HUES6 (cell line): ENCODE data around the gene PARD6B.
"Not testable (repeated sequence)": the region's sequence is repeated elsewhere in the genome, so short reads cannot be mapped to it uniquely, and the experiment has no call there.

Experiments used
- H3K27ac ChIP-seq: 2 replicates; pipeline ENCODE4 v1.7.0; 2013; ENCODE audit warnings: low read depth, mild to moderate bottlenecking, low read length, inconsistent platforms
- H3K27me3 ChIP-seq: 2 replicates; pipeline ENCODE4 v1.6.1; 2013; ENCODE audit warnings: low read length; ENCODE audit not compliant: control insufficient read depth, insufficient read depth
- H3K36me3 ChIP-seq: 2 replicates; pipeline ENCODE4 v1.6.1; 2013; ENCODE audit warnings: low read length; ENCODE audit not compliant: control insufficient read depth, insufficient read depth
- H3K4me1 ChIP-seq: 2 replicates; pipeline ENCODE4 v1.6.1; 2013; ENCODE audit warnings: low read length; ENCODE audit not compliant: control insufficient read depth, insufficient read depth
- H3K4me3 ChIP-seq: 2 replicates; pipeline ENCODE4 v1.5.1; 2013; ENCODE audit warnings: low read depth, low read length
- H3K9ac ChIP-seq: one replicate; pipeline ENCODE4 v1.6.1; 2013; ENCODE audit warnings: mild to moderate bottlenecking, low read length
- H3K9me3 ChIP-seq: 2 replicates; pipeline ENCODE4 v1.6.1; 2013; ENCODE audit warnings: low read depth, low read length; ENCODE audit not compliant: control insufficient read depth, insufficient read depth

Gene PARD6B

DNA sequence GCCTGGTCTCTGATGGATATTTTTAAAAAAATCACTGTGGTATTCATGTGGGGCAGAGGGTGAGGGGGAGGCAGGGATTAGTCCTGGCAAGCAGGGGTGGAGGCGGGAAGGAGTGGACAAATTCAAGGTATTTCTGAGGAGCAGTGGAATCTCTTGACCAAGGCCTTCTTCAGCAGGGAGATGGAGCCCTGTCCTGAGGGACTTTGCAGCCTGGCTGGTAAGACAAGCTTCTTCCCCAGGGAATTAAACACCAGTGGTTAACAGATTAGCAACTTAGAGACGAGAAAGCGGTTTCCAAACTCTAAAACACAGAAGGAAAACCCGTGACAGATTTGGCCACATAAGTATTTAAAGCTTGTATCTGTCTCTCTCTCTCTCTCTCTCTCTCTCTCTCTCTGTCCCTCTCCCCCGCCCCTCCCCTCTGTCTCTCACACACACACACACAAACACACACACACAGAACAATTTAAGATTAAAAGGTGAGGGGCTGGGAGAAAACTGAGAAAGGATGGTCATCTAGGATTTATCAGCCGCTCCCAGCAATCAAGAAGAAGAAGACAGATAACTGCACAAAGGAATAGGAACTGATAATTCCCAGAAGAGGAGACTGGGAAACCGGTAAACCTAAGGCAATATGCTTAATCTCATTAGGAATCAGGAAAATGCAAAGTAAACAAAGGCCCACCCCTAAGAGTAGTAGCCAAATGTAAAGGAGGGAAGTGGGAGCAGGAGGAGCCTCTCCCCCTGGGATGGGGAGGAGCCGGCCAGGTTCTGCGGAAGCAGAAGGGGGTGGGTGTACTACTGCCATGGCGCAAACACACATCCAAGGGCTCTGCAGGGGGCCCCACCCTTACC lies 35.8 kb downstream of the PARD6B start:
- not testable (repeated sequence) for H3K27ac ChIP-seq, H3K9ac ChIP-seq, H3K27me3 ChIP-seq, H3K9me3 ChIP-seq, H3K36me3 ChIP-seq
- peak overlapping the region; percentile 14; the same call in 1 of the 2 replicates for H3K4me3 ChIP-seq
- peaks cover 16% of the 10 kb centered on the region for H3K4me1 ChIP-seq

DNA sequence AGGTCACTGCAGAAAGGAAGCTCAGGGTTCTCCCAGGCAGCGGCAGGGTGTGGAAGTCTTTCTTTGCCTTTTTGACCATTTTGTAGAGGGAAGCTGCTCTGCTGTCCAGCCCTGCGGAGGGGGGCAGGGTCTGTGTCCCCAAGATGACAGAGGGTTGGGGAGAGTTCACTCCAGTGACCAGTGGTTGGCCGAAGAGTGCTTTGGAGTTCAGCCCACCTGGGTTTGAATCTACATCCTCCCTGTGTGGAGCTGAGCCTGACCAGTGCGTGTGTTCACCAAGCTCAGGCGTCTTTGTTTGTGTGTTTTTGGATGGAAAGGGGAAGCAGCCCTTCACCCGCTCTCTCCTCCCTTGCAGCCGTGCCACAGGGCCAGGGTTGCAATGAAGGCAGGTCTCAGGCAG lies 37.6 kb downstream of the PARD6B start:
- not testable (repeated sequence) for H3K27ac ChIP-seq, H3K27me3 ChIP-seq, H3K36me3 ChIP-seq, H3K9ac ChIP-seq, H3K9me3 ChIP-seq, H3K4me3 ChIP-seq
- H3K4me1 ChIP-seq, result peaks cover 16% of the 10 kb centered on the region

DNA sequence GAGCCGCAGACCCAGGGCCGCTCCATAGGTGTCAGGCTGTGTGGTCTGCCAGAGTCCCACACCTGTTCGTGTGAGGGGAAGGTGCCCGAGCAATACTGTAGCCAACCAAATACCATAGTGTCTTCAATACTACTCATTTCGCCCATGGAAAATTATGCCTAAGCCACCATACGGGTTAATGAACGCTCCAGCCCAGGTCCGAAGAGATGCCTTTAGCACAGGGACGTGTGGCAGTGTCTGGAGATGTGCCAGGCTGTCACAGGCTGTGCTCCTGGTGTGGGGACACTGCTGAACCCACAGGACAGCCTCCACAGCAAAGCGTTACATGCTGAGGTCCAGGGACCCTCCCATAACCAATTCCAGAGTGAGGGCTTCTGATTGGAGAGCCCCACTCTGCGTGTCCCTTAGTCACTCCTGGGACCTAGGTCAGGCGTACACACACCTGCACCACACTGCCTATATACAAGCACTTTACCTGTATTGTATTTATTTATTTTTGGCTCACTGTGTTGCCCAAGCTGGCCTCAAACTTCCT lies 38.2 kb downstream of the PARD6B start:
- not testable (repeated sequence) for H3K9me3 ChIP-seq, H3K27ac ChIP-seq, H3K9ac ChIP-seq, H3K27me3 ChIP-seq, H3K36me3 ChIP-seq, H3K4me3 ChIP-seq
- peaks cover 12% of the 10 kb centered on the region for H3K4me1 ChIP-seq

DNA sequence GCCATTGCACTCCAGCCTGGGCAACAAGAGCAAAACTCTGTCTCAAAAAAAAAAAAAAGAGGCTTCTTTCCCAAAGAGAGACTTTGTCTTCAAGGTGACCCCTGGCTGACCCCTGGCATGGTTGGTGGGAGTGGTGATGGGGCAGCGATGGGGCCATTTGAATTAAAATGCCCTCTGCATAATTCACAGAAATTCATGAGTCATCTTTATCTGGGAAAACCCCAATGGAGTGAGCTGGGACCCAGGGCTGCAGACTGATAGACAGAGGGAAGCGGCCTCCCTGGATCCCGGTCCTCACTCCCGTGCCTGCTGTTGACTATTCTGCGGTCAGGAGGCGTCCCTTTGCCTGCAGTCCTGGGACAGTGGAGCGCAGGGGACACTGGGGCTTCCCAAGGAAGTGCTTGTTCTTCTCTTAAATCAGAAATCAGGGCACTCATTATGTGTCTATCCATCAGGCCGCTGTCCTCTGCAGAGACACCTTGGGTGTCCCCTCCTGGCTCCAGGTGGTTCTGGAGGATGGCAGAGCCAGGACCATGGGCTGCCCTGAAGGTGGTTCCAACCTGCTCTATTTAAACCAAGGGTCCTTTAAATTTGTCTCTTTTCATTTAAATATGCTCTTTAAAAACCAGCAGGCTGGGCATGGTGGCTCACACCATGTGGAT lies 40.2 kb downstream of the PARD6B start:
- not testable (repeated sequence) for H3K27ac ChIP-seq, H3K27me3 ChIP-seq, H3K4me3 ChIP-seq, H3K36me3 ChIP-seq, H3K9ac ChIP-seq, H3K9me3 ChIP-seq
- H3K4me1 ChIP-seq, result peaks cover 12% of the 10 kb centered on the region

DNA sequence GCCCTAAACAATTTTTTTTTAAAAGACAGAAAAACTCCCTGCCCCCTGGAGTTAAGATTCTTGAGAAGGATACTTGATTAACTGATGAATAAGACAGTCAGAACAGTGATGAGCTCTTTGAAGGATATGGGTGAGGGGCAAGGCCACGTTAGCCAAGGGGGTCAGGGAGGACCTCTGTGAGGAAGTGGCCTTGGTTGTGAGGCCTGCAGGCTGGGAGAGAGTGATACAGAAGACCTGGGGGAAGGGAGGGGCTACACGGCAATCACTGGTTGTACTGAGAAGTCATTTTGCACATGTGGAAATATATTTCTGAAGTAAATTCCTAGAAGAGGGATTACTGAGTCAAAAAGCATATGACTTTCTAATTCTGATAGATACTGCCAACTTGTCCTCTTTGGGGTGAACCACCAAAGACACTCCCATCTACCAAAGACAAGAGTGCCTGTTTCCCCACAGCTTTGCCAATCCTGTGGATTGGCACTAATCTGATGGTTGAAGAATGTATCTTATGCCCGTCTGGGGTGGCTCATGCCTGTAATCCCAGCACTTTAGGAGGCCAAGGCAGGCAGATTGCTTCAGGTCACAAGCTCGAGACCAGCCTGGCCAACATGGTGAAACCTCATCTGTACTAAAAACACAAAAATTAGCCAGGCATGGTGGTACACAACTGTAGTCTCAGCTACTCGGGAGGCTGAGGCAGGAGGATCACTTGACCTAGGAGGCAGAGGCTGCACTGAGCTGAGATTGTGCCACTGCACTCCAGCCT lies 41.2 kb downstream of the PARD6B start:
- no peaks in the 10 kb centered on the region for H3K27me3 ChIP-seq
- H3K9me3 ChIP-seq, result no peaks in the 10 kb centered on the region
- no peaks in the 10 kb centered on the region for H3K36me3 ChIP-seq
- H3K9ac ChIP-seq, result no peak overlapping the region
- peaks cover 4% of the 10 kb centered on the region for H3K4me1 ChIP-seq
- no peak overlapping the region for H3K4me3 ChIP-seq
- H3K27ac ChIP-seq, result no peak overlapping the region

DNA sequence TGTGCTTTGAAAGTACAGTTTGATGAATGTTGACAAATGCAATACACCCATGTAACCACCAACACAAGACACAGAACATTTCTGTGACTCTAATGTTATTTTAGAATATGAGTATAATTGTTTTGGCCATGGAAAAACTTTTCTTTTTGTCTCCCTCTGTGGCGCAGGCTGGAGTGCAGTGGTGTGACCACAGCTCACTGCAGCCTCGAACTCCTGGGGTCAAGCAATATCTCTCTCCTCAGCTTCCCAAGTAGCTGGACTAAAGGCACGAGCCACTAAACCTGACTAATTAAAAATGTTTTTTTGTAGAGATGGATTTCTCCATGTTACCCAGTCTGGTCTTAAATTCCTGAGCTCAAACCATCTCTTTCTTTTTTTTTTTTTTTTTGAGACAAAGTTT lies 43.1 kb downstream of the PARD6B start:
- Histone ChIP-seq H3K4me1 (no peaks in the 10 kb centered on the region), H3K9me3 (no peaks in the 10 kb centered on the region), H3K9ac (no peak overlapping the region), H3K4me3 (no peak overlapping the region), H3K27me3 (no peaks in the 10 kb centered on the region), H3K36me3 (no peaks in the 10 kb centered on the region), H3K27ac (no peak overlapping the region)

DNA sequence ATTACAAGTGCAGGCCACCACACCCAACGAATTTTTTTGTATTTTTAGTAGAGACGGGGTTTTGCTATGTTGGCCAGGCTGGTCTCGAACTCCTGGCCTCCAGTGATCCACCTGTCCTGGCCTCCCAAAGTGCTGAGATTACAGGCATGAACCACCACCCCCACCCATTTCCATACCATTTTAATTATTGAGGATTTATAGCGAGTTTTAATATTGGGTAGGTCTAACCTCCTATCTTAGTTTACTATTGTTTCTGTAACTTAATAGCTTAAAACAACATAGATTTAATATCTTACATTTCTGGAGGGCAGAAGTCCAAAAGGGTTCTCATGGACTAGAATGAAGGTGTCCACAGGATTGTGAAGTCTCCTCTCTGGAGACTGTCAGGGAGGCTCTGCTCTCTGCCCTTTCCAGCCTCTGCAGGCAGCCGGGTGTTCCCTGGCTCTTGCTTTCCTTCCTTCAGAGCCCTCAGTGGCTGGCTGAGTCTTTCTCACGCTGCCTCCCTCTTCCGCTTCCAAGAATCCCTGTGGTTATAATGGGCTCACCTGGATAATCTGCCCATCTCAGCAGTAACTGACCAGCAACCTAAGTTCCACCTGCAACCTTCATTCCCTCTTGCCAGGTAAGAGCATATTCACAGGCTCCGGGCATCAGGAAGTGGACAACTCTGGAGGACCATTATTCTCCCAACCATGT lies 44.9 kb downstream of the PARD6B start:
- Histone ChIP-seq H3K9me3 (no peaks in the 10 kb centered on the region), H3K36me3 (no peaks in the 10 kb centered on the region), H3K4me3 (no peak overlapping the region), H3K27me3 (no peaks in the 10 kb centered on the region), H3K27ac (no peak overlapping the region), H3K9ac (no peak overlapping the region), H3K4me1 (no peaks in the 10 kb centered on the region)

DNA sequence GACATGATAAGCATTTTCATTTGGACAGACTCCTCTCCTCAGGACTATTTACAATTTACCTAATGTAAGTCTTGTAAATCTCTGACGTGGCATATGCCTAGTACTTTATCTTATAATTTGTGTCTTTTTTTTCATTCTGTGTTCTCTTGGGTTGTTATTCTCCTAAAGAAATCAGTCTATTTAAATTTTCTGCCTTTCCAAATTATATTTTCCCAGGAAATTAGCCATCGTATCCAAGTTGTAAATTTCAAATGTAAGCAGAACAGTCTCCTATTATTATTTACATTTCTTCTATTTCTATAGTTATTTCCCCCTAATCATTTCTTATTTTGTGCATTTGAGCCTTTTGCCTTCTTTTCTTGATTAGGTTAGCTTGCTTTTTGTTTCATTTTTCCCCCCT lies 46.0 kb downstream of the PARD6B start:
- Histone ChIP-seq H3K27ac (no peak overlapping the region), H3K4me3 (no peak overlapping the region), H3K4me1 (no peaks in the 10 kb centered on the region), H3K36me3 (no peaks in the 10 kb centered on the region), H3K9ac (no peak overlapping the region), H3K9me3 (no peaks in the 10 kb centered on the region), H3K27me3 (no peaks in the 10 kb centered on the region)

DNA sequence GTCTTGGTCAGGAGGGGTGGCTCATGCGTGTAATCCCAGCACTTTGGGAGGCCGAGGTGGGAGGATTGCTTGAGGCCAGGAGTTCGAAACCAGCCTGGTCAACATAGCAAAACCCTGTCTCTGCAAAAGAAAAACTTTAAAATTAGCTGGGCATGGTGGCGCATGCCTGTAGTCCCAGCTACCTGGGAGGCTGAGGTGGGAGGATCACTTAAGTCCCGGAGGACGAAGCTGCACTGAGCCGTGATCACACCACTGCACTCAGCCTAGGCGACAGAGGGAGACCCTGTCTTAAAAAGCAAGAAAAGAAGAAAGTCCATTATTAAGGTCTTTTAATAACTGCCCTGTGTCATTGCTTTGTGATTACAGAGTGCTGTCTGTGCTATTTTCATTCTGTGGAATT lies 47.6 kb downstream of the PARD6B start:
- not testable (repeated sequence) for H3K4me3 ChIP-seq, H3K4me1 ChIP-seq, H3K27ac ChIP-seq, H3K27me3 ChIP-seq, H3K36me3 ChIP-seq, H3K9ac ChIP-seq, H3K9me3 ChIP-seq

DNA sequence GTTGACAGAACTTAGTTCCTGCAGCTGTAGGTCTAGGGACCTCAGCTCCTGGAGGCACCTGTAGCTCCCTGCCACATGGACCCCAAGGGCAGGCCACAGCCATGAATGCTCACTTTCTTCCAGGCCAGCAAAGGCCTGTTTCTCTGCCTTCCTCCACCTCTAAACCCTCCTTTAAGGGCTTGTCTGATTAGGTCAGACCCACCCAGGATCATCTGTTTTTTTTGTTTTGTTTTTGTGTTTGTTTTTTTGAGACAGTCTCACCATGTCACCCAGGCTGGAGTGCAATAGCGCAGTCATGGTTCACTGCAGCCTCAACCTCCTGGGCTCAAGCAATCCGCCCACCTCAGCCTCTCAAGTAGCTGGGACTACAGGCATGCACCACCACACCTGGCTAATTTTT lies 52.0 kb downstream of the PARD6B start:
- Histone ChIP-seq H3K4me1 (peaks cover 3% of the 10 kb centered on the region; the same call in 1 of the 2 replicates), H3K9ac (no peak overlapping the region), H3K27ac (no peak overlapping the region), H3K27me3 (no peaks in the 10 kb centered on the region), H3K9me3 (peaks cover 11% of the 10 kb centered on the region), H3K4me3 (no peak overlapping the region), H3K36me3 (no peaks in the 10 kb centered on the region)
